GM12878 (cell line): ENCODE results near the gene TMEM207. TPM values are rescaled to one million over a fixed set of nuclear protein-coding genes. Genes with fewer than 3 reads are reported as not detected.

ENCODE experiments used
- GATAD2B ChIP-seq: fragments of 450-650 bp; conservative IDR thresholded peaks from 2 replicates; pipeline ENCODE4 v1.6.1; 2017; ENCODE audit warnings: low read depth, mild to moderate bottlenecking, moderate library complexity
- HDAC2 ChIP-seq: fragments of 200-600 bp; sonication (generic); IDR thresholded peaks from 2 replicates; pipeline ENCODE4 v1.6.1; 2017
- HDGF ChIP-seq: fragments of 450-650 bp; IDR thresholded peaks from 2 replicates; pipeline ENCODE4 v1.6.1; 2016; ENCODE audit warnings: antibody characterized with exemption
- MEF2B ChIP-seq: fragments of 450-650 bp; IDR thresholded peaks from 2 replicates; pipeline ENCODE4 v1.6.1; 2018; ENCODE audit warnings: mild to moderate bottlenecking, moderate library complexity; ENCODE audit not compliant: partially characterized antibody, poor library complexity, severe bottlenecking
- MTA2 ChIP-seq: fragments of 450-650 bp; IDR thresholded peaks from 2 replicates; pipeline ENCODE4 v1.6.1; 2016; ENCODE audit warnings: low read depth, mild to moderate bottlenecking, moderate library complexity
- MYC ChIP-seq: IDR thresholded peaks from 2 replicates; pipeline ENCODE4 v1.6.1; 2011; ENCODE audit warnings: mild to moderate bottlenecking, low read length, moderate library complexity, inconsistent platforms; ENCODE audit not compliant: insufficient read depth, insufficient replicate concordance, insufficient read length, severe bottlenecking
- NR2F1 ChIP-seq: fragments of 450-650 bp; conservative IDR thresholded peaks from 2 replicates; pipeline ENCODE4 v1.6.1; 2017; ENCODE audit warnings: mild to moderate bottlenecking
- PML ChIP-seq: IDR thresholded peaks from 2 replicates; pipeline ENCODE4 v1.6.1; 2012; ENCODE audit warnings: low read length, inconsistent platforms
- YY1 ChIP-seq: IDR thresholded peaks from 2 replicates; pipeline ENCODE4 v1.6.1; 2011; ENCODE audit warnings: low read depth, mild to moderate bottlenecking, low read length
- polyA plus RNA-seq, 11 experiments: library from polyadenylated mRNA; depleted of rRNA in 4 of 11; unstranded in 6 of 11; stranded (reverse) in 5 of 11; fragments of >200 nt; fragmentation: Nextera tagmentation in 4 of 11; fragmentation: Illumina TruSeq in 1 of 11; extraction: Ambion mirVana in 4 of 11; extraction: Trizol in 1 of 11; gene quantifications; 1 replicate in 1 of 11; 2 replicates in 10 of 11; pipeline versions ENCODE4 v1.2.1 to v1.2.3, GENCODE V29; 2011 to 2016; ENCODE audit warnings: inconsistent platforms in 2 of 11, missing spikeins in 2 of 11, low read depth in 1 of 11
- total RNA-seq, 4 experiments: library from RNA; depleted of rRNA in 3 of 4; stranded (reverse); fragments of >200 nt in 3 of 4; fragmentation: Illumina TruSeq in 1 of 4; extraction: Trizol in 1 of 4; gene quantifications; 2 replicates each; pipeline versions ENCODE4 v1.2.1 to v1.2.3, GENCODE V29; 2013 to 2021
- TF ChIP-seq, protein P1 (sequence below): fragments of 450-650 bp; IDR thresholded peaks from 2 replicates; pipeline ENCODE4 v1.6.1; 2016; ENCODE audit warnings: mild to moderate bottlenecking, moderate library complexity, borderline replicate concordance

TMEM207 gene
- total and polyA plus RNA-seq, 10 of the 15 experiments (the other 5 are each of a cell fraction or from before 2014, with no cell fraction given) = not detected

- TF ChIP-seq PML (no peak), YY1 (no peak), NR2F1 (0 out of 2 replicates have a peak, but pooled peaks have one; percentile 16), MEF2B (peak; percentile 14), HDGF (no peak), MYC (no peak), HDAC2 (no peak), MTA2 (0 out of 2 replicates have a peak, but pooled peaks have one; percentile 17), GATAD2B (no peak)
- TF ChIP-seq, protein P1, sequence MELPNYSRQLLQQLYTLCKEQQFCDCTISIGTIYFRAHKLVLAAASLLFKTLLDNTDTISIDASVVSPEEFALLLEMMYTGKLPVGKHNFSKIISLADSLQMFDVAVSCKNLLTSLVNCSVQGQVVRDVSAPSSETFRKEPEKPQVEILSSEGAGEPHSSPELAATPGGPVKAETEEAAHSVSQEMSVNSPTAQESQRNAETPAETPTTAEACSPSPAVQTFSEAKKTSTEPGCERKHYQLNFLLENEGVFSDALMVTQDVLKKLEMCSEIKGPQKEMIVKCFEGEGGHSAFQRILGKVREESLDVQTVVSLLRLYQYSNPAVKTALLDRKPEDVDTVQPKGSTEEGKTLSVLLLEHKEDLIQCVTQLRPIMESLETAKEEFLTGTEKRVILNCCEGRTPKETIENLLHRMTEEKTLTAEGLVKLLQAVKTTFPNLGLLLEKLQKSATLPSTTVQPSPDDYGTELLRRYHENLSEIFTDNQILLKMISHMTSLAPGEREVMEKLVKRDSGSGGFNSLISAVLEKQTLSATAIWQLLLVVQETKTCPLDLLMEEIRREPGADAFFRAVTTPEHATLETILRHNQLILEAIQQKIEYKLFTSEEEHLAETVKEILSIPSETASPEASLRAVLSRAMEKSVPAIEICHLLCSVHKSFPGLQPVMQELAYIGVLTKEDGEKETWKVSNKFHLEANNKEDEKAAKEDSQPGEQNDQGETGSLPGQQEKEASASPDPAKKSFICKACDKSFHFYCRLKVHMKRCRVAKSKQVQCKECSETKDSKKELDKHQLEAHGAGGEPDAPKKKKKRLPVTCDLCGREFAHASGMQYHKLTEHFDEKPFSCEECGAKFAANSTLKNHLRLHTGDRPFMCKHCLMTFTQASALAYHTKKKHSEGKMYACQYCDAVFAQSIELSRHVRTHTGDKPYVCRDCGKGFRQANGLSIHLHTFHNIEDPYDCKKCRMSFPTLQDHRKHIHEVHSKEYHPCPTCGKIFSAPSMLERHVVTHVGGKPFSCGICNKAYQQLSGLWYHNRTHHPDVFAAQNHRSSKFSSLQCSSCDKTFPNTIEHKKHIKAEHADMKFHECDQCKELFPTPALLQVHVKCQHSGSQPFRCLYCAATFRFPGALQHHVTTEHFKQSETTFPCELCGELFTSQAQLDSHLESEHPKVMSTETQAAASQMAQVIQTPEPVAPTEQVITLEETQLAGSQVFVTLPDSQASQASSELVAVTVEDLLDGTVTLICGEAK = no peak
These were observed 41.9 kb upstream of the TMEM207 start (continued) for GRCh38 chr3:190491533-190492054.
